Hepatocyte (in vitro differentiated cells): ENCODE measurements around the gene C1orf167.

ENCODE experiments used
- EZH2 ChIP-seq: fragments of 200-600 bp; sonication (generic); IDR thresholded peaks from 2 replicates; pipeline ENCODE4 v1.6.1; 2016; ENCODE audit warnings: antibody characterized with exemption, mild to moderate bottlenecking, borderline replicate concordance
- TF ChIP-seq, protein P1 (sequence below): fragments of 200-600 bp; sonication (generic); IDR thresholded peaks from 2 replicates; pipeline ENCODE4 v1.5.1; 2016; ENCODE audit warnings: antibody characterized with exemption, mild to moderate bottlenecking; ENCODE audit not compliant: poor library complexity

DNA sequence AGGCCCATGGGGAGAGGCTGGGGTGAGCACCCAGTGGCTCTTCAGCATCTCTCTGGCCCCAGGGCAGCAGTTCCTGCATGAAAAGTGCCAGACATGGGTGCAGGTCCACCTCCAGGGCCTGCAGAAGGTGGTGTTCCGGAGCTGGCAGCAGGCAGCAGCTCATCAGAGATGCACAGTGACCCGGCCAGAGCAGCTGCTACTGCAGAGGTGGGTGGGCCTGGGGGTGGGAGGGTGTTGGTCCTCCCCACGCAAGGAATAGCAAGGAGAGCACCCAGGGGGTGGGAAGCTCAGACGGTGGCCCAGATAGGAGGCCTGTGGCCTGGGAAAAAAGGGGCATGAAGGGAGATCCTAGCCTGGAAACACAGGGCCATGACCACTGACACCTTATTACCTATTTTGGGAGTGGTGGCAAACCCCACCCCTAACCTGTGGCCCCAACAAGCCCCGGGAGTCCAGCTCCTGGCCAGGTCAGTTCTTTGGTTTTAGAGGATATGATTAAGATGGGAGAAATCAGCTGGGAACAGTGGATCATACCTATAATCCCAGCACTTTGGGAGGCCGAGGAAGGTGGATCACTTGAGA is 20.2 kb downstream of the C1orf167 start:
- TF ChIP-seq, protein P1, sequence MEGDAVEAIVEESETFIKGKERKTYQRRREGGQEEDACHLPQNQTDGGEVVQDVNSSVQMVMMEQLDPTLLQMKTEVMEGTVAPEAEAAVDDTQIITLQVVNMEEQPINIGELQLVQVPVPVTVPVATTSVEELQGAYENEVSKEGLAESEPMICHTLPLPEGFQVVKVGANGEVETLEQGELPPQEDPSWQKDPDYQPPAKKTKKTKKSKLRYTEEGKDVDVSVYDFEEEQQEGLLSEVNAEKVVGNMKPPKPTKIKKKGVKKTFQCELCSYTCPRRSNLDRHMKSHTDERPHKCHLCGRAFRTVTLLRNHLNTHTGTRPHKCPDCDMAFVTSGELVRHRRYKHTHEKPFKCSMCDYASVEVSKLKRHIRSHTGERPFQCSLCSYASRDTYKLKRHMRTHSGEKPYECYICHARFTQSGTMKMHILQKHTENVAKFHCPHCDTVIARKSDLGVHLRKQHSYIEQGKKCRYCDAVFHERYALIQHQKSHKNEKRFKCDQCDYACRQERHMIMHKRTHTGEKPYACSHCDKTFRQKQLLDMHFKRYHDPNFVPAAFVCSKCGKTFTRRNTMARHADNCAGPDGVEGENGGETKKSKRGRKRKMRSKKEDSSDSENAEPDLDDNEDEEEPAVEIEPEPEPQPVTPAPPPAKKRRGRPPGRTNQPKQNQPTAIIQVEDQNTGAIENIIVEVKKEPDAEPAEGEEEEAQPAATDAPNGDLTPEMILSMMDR = no peak
- no peak for TF ChIP-seq EZH2
